DND-41 (cell line): Measurements from ENCODE around the gene LRRC61.

ENCODE experiments used
- ATAC-seq: fragments of 200-7000 bp; cut with Tn5 transposase; 3 replicates; pipeline ENCODE4 v1.9.1; 2021; ENCODE audit warnings: low read depth; ENCODE audit not compliant: insufficient read depth
- DNase-seq: peaks from one replicate; pipeline ENCODE4 v3.0.0-alpha.2; 2020
- H2AFZ ChIP-seq: 2 replicates; pipeline ENCODE4 v1.6.0; 2012; ENCODE audit warnings: low read depth, low read length
- H3K27ac ChIP-seq: 2 replicates; pipeline ENCODE4 v1.5.1; 2012; ENCODE audit warnings: low read length, inconsistent platforms
- H3K27me3 ChIP-seq: fragments of 200-600 bp; sonication (generic); 2 replicates; pipeline ENCODE4 v1.6.0; 2012; ENCODE audit warnings: low read length, mild to moderate bottlenecking, inconsistent platforms; ENCODE audit not compliant: insufficient read depth, poor library complexity
- H3K36me3 ChIP-seq: 2 replicates; pipeline ENCODE4 v1.5.1; 2012; ENCODE audit warnings: low read length, inconsistent platforms; ENCODE audit not compliant: insufficient read depth
- H3K4me1 ChIP-seq: 2 replicates; pipeline ENCODE4 v1.5.1; 2012; ENCODE audit warnings: mild to moderate bottlenecking, low read length; ENCODE audit not compliant: insufficient read depth
- H3K4me2 ChIP-seq: 2 replicates; pipeline ENCODE4 v1.6.0; 2012; ENCODE audit warnings: mild to moderate bottlenecking, moderate library complexity, low read length, inconsistent platforms; ENCODE audit not compliant: insufficient read depth
- H3K4me3 ChIP-seq, 2 experiments: fragments of 200-600 bp in 1 of 2; shearing (Covaris generic) in 1 of 2; 2 replicates each; pipeline ENCODE4 v1.5.1; 2012 to 2016; ENCODE audit warnings: inconsistent platforms in 2 of 2, low read length in 2 of 2, mild to moderate bottlenecking in 2 of 2, low read depth in 1 of 2, moderate library complexity in 1 of 2
- H3K79me2 ChIP-seq: 2 replicates; pipeline ENCODE4 v1.6.0; 2012; ENCODE audit warnings: low read length, inconsistent platforms; ENCODE audit not compliant: insufficient read depth
- H3K9ac ChIP-seq: 2 replicates; pipeline ENCODE4 v1.6.0; 2012; ENCODE audit warnings: low read depth, mild to moderate bottlenecking, inconsistent platforms, low read length, moderate library complexity
- H3K9me3 ChIP-seq: 2 replicates; pipeline ENCODE4 v1.5.1; 2012; ENCODE audit warnings: low read length, moderate library complexity, mild to moderate bottlenecking, inconsistent platforms; ENCODE audit not compliant: insufficient read depth, severe bottlenecking
- H4K20me1 ChIP-seq: 2 replicates; pipeline ENCODE4 v1.6.0; 2012; ENCODE audit warnings: low read length; ENCODE audit not compliant: insufficient read depth
- CTCF ChIP-seq: IDR thresholded peaks from 2 replicates; pipeline ENCODE4 v1.5.1; 2012; ENCODE audit warnings: borderline replicate concordance, low read length, moderate library complexity, mild to moderate bottlenecking; ENCODE audit not compliant: poor library complexity, severe bottlenecking; ENCODE audit errors: extremely low read depth
- EZH2 ChIP-seq: IDR thresholded peaks from 3 replicates; pipeline ENCODE4 v1.6.1; 2012; ENCODE audit warnings: borderline replicate concordance, low read depth, mild to moderate bottlenecking, moderate library complexity, low read length, inconsistent platforms; ENCODE audit not compliant: severe bottlenecking

The LRRC61 gene

GRCh38 chr7:150374026-150374425 lies 50.9 kb downstream of the LRRC61 start:
- Histone ChIP-seq H3K4me2 (peak overlapping the region; percentile 83), H3K9me3 (no peaks in the 10 kb centered on the region), H3K27ac (peak overlapping the region; percentile 97), H3K36me3 (peaks cover 64% of the 10 kb centered on the region), H3K9ac (peak overlapping the region; percentile 95), H3K4me3 (peak overlapping the region; percentile 61 to 66; a peak in 3 of 4 replicates), H2AFZ (no peak overlapping the region), H3K27me3 (no peaks in the 10 kb centered on the region), H3K79me2 (peaks cover 93% of the 10 kb centered on the region), H4K20me1 (peaks cover 35% of the 10 kb centered on the region), H3K4me1 (peaks cover 68% of the 10 kb centered on the region)
- no peak for ATAC-seq
- DNase-seq, result peak; percentile 23
- TF ChIP-seq CTCF (no peak), EZH2 (no peak)

GRCh38 chr7:150374472-150374871 lies 51.3 kb downstream of the LRRC61 start:
- H3K4me2 ChIP-seq, result peak overlapping the region; percentile 83
- H3K4me3 ChIP-seq, result peak overlapping the region; percentile 61 to 66; a peak in 3 of 4 replicates
- H4K20me1 ChIP-seq, result peaks cover 35% of the 10 kb centered on the region
- peaks cover 68% of the 10 kb centered on the region for H3K4me1 ChIP-seq
- peak overlapping the region; percentile 97 for H3K27ac ChIP-seq
- H3K36me3 ChIP-seq, result peaks cover 59% of the 10 kb centered on the region
- H3K9me3 ChIP-seq, result no peaks in the 10 kb centered on the region
- DNase-seq (peak; percentile 25), ATAC-seq (no peak)
- TF ChIP-seq CTCF, result no peak
- no peak for TF ChIP-seq EZH2
- no peak overlapping the region for H2AFZ ChIP-seq
- peak overlapping the region; percentile 95 for H3K9ac ChIP-seq
- H3K79me2 ChIP-seq, result peaks cover 92% of the 10 kb centered on the region
- H3K27me3 ChIP-seq, result no peaks in the 10 kb centered on the region

- DNase-seq (peak; percentile 60), ATAC-seq (no peak)
- peak overlapping the region; percentile 95 for H3K9ac ChIP-seq
- peak overlapping the region; percentile 83 for H3K4me2 ChIP-seq
- peaks cover 81% of the 10 kb centered on the region for H3K4me1 ChIP-seq
- no peak for TF ChIP-seq CTCF
- no peak for TF ChIP-seq EZH2
- H3K9me3 ChIP-seq, result no peaks in the 10 kb centered on the region
- peak overlapping the region in 1 of 2 experiments; percentile 42; a peak in 2 of 4 replicates for H3K4me3 ChIP-seq
- H3K27ac ChIP-seq, result peak overlapping the region; percentile 98
- H2AFZ ChIP-seq, result no peak overlapping the region
- H3K27me3 ChIP-seq, result no peaks in the 10 kb centered on the region
- peaks cover 92% of the 10 kb centered on the region for H3K79me2 ChIP-seq
- H3K36me3 ChIP-seq, result peaks cover 47% of the 10 kb centered on the region
- peaks cover 38% of the 10 kb centered on the region for H4K20me1 ChIP-seq
These were observed 52.7 kb downstream of the LRRC61 start for GRCh38 chr7:150375662-150376521.
